Stimulated activated naive CD8-positive, alpha-beta T cell treated with anti-CD3 and anti-CD28 coated beads, Interleukin-15, Interleukin-2, amounts not matched to agents 100 ng/mL and 50 ng/mL, for 24 hours (primary cell): Measurements from ENCODE around the gene SMARCA4.
"Not testable (repeated sequence)": the region's sequence is repeated elsewhere in the genome, so short reads cannot be mapped to it uniquely, and the experiment has no call there.

Experiments
- H3K27ac Mint-ChIP-seq: one replicate; pipeline ENCODE4 v1.8.0; 2021; ENCODE audit warnings: mild to moderate bottlenecking, mixed read lengths
- H3K27me3 Mint-ChIP-seq: one replicate; pipeline ENCODE4 v1.8.0; 2021; ENCODE audit warnings: mixed read lengths
- H3K36me3 Mint-ChIP-seq: one replicate; pipeline ENCODE4 v1.8.0; 2021; ENCODE audit warnings: low read depth, mixed read lengths
- H3K4me1 Mint-ChIP-seq: one replicate; pipeline ENCODE4 v1.8.0; 2021; ENCODE audit warnings: low read depth, mixed read lengths
- H3K4me3 Mint-ChIP-seq: one replicate; pipeline ENCODE4 v1.8.0; 2021; ENCODE audit warnings: mild to moderate bottlenecking, mixed read lengths
- H3K9me3 Mint-ChIP-seq: one replicate; pipeline ENCODE4 v1.8.0; 2021; ENCODE audit warnings: mixed read lengths

Gene SMARCA4

DNA sequence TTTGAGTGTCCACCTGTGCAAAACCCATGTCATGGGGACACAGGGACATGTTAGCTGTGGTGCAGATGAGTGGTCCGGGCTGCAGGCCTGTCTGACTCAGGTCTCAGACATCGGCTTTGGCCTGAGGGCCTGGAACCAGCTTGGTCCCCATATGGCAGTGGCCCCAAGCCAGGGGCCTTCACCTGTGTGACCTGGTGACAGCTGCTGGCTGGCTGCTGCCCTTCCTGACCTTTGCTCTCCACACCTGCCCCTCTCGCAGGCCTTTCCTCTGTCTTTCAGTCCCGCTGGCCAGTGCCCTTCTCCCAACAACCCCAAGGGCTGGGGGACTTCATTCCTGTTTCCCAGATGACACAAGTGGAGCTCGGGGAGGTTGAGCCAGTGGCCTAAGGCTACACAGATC is 105.5 kb downstream of the SMARCA4 start:
- no peaks in the 10 kb centered on the region for H3K27me3 Mint-ChIP-seq
- no peak overlapping the region for H3K27ac Mint-ChIP-seq
- H3K9me3 Mint-ChIP-seq = no peaks in the 10 kb centered on the region
- H3K36me3 Mint-ChIP-seq = peaks cover 23% of the 10 kb centered on the region
- no peaks in the 10 kb centered on the region for H3K4me1 Mint-ChIP-seq
- H3K4me3 Mint-ChIP-seq = no peak overlapping the region

DNA sequence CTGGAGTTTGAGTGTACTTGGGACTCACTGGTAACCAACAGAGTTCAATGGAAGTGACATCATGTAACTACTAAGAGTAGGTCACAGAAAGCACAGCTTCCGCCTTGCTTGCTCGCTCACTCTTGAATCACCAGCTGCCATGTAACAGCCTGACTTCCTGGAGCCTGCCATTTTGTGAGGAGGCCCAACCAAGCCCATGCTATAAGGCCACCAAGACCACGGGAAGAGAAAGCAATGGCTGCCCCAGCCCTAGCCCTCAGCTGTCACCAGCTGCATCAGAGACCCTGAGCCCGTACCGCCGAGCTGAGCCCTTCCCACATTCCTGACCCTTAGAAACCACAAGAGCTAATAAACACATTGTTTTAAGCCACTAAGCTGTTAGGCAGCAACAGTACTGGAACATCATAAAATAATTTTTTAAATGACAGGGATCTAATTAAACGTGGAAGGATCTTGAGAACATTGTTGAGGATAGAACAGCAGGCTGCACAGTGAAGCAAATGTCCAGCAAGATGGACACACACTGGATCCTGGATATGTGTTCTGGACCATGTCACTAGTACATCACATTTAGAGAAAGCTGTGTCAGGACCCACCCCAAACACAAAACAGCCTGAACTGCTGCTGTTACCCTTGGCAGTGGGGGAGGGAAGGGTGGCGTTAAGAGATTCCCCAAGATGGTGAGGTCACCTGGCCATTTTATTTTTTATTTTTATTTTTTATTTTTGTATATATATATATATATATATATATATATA is 106.7 kb downstream of the SMARCA4 start:
- no peak overlapping the region for H3K27ac Mint-ChIP-seq
- no peaks in the 10 kb centered on the region for H3K27me3 Mint-ChIP-seq
- peaks cover 18% of the 10 kb centered on the region for H3K36me3 Mint-ChIP-seq
- no peaks in the 10 kb centered on the region for H3K9me3 Mint-ChIP-seq
- no peak overlapping the region for H3K4me3 Mint-ChIP-seq
- no peaks in the 10 kb centered on the region for H3K4me1 Mint-ChIP-seq

DNA sequence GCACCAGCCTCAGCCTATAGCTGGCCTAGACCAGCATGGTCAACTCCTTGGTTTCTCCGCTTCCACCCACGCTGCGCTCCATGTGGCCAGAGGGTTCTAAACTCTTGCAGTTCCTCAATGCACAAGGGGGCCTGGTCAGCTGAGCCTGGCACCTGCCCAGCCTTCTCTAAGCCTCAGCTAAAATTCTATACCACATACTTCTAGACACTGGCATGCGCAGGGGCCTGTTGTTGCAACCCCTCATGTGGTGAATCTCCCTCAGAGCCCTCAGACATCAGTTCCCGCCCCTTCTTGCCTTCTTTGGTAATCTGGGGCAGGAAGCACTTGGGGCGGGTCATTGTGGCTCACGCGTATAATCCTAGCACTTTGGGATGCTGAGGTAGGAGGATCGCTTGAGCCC is 108.7 kb downstream of the SMARCA4 start:
- no peak overlapping the region for H3K4me3 Mint-ChIP-seq
- no peak overlapping the region for H3K27ac Mint-ChIP-seq
- no peaks in the 10 kb centered on the region for H3K9me3 Mint-ChIP-seq
- H3K27me3 Mint-ChIP-seq = no peaks in the 10 kb centered on the region
- peaks cover 15% of the 10 kb centered on the region for H3K36me3 Mint-ChIP-seq
- peaks cover 7% of the 10 kb centered on the region for H3K4me1 Mint-ChIP-seq

DNA sequence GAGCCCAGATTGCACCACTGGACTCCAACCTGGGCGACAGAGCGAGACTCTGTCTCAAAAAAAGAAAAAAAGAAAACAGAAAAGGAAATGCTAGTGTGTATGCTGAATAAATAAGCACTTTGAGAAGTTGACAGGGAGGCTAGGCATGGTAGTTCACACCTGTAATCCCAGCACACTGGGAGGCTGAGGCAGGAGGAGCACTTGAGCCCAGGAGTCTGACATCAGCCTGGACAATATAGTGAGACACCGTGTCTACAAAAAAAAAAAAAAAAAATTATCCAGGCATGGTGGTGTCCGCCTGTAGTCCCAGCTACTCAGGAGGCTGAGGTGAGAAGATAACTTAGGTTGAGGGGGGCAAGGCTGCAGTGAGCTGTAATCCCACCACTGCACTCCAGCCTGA is 109.3 kb downstream of the SMARCA4 start:
- no peak overlapping the region for H3K27ac Mint-ChIP-seq
- H3K9me3 Mint-ChIP-seq = no peaks in the 10 kb centered on the region
- H3K27me3 Mint-ChIP-seq = no peaks in the 10 kb centered on the region
- H3K4me3 Mint-ChIP-seq = no peak overlapping the region
- peaks cover 9% of the 10 kb centered on the region for H3K4me1 Mint-ChIP-seq
- H3K36me3 Mint-ChIP-seq = peaks cover 12% of the 10 kb centered on the region

DNA sequence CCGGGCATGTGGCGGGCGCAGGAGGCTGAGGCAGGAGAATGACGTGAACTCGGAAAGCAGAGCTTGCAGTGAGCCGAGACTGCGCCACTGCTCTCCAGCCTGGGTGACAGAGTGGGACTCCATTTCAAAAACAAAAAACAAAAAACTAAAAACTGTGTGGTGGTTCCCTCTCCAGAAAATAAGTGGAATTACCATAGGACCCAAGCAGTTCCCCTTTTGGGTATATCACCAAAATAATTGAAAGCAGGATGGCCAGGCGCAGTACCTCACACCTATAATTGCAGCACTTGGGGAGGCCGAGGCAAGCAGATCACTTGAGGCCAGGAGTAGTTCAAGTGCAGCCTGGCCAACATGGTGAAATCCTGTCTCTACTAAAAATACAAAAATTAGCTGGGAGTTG is 112.7 kb downstream of the SMARCA4 start:
- Mint-ChIP-seq H3K27ac (no peak overlapping the region), H3K4me3 (no peak overlapping the region), H3K36me3 (no peaks in the 10 kb centered on the region), H3K27me3 (no peaks in the 10 kb centered on the region), H3K9me3 (no peaks in the 10 kb centered on the region), H3K4me1 (peaks cover 9% of the 10 kb centered on the region)

DNA sequence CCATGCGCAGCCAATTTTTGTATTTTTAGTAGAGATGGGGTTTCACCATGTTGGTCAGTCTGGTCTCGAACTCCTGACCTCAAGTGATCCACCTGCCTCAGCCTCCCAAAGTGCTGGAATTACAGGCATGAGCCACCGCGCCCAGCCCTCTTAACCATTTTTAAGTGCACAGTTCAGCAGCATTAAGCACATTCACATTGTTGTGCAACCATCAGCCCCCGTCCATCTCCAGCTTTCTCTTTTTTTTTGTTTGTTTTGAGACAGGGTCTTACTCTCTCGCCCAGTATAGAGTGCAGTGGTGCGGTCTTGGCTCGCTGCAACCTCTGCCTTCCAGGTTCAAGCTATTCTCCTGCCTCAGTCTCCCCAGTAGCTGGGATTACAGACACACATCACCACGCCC is 116.0 kb downstream of the SMARCA4 start:
- H3K27ac Mint-ChIP-seq, H3K9me3 Mint-ChIP-seq, H3K4me1 Mint-ChIP-seq, H3K27me3 Mint-ChIP-seq, H3K36me3 Mint-ChIP-seq, H3K4me3 Mint-ChIP-seq: not testable (repeated sequence)

DNA sequence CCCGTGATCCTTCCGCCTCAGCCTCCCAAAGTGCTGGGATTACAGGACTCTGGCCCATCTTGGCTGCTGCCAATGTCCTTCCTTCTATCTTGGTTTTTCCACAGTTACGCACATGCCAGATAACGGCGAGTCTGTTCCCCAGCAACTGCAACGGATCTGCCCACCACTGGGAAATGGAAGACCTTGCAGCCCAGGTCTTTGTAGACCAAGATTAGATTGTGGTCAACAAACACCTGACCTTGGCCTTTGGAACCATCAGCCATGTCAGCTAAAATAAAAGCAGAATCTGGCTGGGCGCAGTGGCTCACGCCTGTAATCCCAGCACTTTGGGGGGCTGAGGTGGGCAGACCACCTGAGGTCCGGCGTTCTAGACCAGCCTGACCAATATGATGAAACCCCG is 118.1 kb downstream of the SMARCA4 start:
- Mint-ChIP-seq H3K9me3 (no peaks in the 10 kb centered on the region), H3K27ac (no peak overlapping the region), H3K4me1 (peaks cover 9% of the 10 kb centered on the region), H3K4me3 (no peak overlapping the region), H3K27me3 (no peaks in the 10 kb centered on the region), H3K36me3 (no peaks in the 10 kb centered on the region)

DNA sequence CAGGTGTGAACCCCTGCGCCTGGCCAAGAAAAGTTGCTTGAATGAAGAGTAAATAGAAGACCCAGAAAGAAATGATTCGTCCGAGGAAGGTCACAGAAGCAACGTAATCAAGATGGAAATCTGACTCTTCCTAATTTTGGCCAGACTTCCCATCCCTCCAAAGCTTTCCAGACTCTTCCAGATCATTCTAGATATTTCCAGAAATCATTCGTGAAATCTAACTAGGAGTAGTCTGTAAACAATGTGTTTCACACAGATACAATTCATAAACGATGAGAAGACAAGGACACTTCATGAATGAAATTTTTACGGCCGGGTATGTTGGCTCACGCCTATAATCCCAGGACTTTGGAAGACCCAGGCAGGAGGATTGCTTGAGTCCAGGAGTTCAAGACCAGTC is 119.2 kb downstream of the SMARCA4 start:
- H3K27me3 Mint-ChIP-seq = no peaks in the 10 kb centered on the region
- H3K27ac Mint-ChIP-seq = no peak overlapping the region
- no peak overlapping the region for H3K4me3 Mint-ChIP-seq
- H3K4me1 Mint-ChIP-seq = no peaks in the 10 kb centered on the region
- H3K36me3 Mint-ChIP-seq = no peaks in the 10 kb centered on the region
- no peaks in the 10 kb centered on the region for H3K9me3 Mint-ChIP-seq

DNA sequence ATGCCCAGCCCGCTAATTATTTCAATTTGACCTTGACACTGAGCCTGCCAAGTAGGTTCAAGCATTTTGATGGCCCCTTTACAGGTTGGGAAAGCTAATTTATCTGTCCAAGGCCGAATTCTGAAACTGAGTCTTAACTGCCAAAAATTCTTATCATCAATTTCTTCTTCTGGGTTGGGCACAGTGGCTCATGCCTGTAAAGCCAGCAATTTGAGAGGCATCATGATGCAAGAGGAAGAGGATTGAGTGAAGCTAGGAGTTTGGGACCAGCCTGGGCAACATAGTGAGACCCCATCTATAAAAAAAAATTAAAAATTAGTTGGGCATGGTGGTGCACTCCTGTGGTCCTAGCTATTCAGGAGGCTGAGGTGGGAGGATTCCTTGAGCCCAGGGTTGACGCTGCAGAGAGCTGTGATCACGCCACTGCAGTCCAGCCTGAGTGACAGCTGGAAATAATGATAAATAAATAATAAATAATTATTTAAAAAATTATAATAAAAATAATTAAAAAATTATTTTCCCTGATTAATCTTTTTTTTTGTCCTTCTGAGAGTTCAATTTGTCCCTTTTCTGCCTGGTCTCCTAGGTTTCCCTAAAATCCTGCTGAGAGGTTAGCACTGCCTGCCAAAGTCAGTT is 127.2 kb downstream of the SMARCA4 start:
- peak overlapping the region; percentile 96 for H3K27ac Mint-ChIP-seq
- H3K27me3 Mint-ChIP-seq = no peaks in the 10 kb centered on the region
- H3K4me1 Mint-ChIP-seq = peaks cover 38% of the 10 kb centered on the region
- peaks cover 9% of the 10 kb centered on the region for H3K36me3 Mint-ChIP-seq
- H3K4me3 Mint-ChIP-seq = no peak overlapping the region
- no peaks in the 10 kb centered on the region for H3K9me3 Mint-ChIP-seq

DNA sequence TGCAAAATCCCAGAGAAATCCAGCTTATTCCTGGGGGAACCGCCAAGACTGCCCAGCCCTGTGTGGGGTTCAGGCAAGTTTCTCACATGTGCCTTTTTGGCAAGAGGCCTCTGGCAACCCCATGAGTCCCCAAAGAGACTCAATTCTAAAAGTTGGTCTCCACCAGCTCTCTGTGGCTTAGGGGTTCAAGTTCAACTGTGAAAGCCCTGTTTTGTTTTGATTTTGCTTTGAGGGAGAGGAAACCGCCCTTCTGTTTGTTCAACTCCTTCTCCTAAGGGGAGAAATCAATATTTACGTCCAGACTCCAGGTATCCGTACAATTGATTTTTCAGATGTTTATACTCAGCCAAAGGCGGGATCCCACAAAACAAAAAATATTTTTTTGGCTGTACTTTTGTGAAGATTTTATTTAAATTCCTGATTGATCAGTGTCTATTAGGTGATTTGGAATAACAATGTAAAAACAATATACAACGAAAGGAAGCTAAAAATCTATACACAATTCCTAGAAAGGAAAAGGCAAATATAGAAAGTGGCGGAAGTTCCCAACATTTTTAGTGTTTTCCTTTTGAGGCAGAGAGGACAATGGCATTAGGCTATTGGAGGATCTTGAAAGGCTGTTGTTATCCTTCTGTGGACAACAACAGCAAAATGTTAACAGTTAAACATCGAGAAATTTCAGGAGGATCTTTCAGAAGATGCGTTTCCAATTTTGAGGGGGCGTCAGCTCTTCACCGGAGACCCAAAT is 127.8 kb downstream of the SMARCA4 start:
- no peaks in the 10 kb centered on the region for H3K9me3 Mint-ChIP-seq
- peak overlapping the region; percentile 96 for H3K27ac Mint-ChIP-seq
- H3K4me1 Mint-ChIP-seq = peaks cover 45% of the 10 kb centered on the region
- H3K4me3 Mint-ChIP-seq = peak overlapping the region; percentile 91
- no peaks in the 10 kb centered on the region for H3K27me3 Mint-ChIP-seq
- peaks cover 12% of the 10 kb centered on the region for H3K36me3 Mint-ChIP-seq

DNA sequence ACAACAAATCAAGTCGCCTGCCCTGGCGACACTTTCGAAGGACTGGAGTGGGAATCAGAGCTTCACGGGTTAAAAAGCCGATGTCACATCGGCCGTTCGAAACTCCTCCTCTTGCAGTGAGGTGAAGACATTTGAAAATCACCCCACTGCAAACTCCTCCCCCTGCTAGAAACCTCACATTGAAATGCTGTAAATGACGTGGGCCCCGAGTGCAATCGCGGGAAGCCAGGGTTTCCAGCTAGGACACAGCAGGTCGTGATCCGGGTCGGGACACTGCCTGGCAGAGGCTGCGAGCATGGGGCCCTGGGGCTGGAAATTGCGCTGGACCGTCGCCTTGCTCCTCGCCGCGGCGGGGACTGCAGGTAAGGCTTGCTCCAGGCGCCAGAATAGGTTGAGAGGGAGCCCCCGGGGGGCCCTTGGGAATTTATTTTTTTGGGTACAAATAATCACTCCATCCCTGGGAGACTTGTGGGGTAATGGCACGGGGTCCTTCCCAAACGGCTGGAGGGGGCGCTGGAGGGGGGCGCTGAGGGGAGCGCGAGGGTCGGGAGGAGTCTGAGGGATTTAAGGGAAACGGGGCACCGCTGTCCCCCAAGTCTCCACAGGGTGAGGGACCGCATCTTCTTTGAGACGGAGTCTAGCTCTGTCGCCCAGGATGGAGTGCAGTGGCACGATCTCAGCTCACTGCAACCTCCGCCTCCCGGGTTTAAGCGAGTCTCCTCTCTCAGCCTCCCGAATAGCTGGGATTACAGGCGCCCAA is 128.6 kb downstream of the SMARCA4 start, which contains the start of gene LDLR:
TSS of gene LDLR (plus strand) at position 210 of the 760 bp plus-strand sequence. CDS start at position 296, 86 bp downstream.
- Mint-ChIP-seq H3K4me3 (peak within 1 kb of the TSS; percentile 91), H3K27me3 (no peaks in the 10 kb centered on the region), H3K4me1 (peaks cover 50% of the 10 kb centered on the region), H3K27ac (peak within 1 kb of the TSS; percentile 96), H3K36me3 (peaks cover 14% of the 10 kb centered on the region), H3K9me3 (no peaks in the 10 kb centered on the region)

DNA sequence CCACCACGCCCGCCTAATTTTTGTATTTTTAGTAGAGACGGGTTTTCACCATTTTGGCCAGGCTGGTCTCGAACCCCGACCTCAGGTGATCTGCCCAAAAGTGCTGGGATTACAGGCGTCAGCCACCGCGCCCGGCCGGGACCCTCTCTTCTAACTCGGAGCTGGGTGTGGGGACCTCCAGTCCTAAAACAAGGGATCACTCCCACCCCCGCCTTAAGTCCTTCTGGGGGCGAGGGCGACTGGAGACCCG is 129.1 kb downstream of the SMARCA4 start:
- H3K36me3 Mint-ChIP-seq = peaks cover 19% of the 10 kb centered on the region
- H3K27ac Mint-ChIP-seq = peak overlapping the region; percentile 96
- peak overlapping the region; percentile 91 for H3K4me3 Mint-ChIP-seq
- H3K9me3 Mint-ChIP-seq, H3K27me3 Mint-ChIP-seq: not testable (repeated sequence)
- peaks cover 55% of the 10 kb centered on the region for H3K4me1 Mint-ChIP-seq

DNA sequence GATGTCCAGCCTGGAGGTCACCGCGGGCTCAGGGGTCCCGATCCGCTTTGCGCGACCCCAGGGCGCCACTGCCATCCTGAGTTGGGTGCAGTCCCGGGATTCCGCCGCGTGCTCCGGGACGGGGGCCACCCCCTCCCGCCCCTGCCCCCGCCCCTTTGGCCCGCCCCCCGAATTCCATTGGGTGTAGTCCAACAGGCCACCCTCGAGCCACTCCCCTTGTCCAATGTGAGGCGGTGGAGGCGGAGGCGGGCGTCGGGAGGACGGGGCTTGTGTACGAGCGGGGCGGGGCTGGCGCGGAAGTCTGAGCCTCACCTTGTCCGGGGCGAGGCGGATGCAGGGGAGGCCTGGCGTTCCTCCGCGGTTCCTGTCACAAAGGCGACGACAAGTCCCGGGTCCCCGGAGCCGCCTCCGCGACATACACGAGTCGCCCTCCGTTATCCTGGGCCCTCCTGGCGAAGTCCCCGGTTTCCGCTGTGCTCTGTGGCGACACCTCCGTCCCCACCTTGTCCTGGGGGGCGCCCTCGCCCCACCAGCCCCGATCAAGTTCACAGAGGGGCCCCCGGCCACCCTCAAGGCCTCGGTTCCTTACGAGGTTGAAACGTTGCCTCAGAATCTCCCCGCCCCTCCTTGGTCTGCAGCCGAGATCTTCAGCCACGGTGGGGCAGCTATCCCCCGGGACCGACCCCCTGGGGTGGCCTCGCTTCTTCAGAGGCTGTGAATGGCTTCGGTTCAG is 129.6 kb downstream of the SMARCA4 start:
- H3K4me3 Mint-ChIP-seq = peak overlapping the region; percentile 91
- peak overlapping the region; percentile 96 for H3K27ac Mint-ChIP-seq
- H3K27me3 Mint-ChIP-seq = no peaks in the 10 kb centered on the region
- H3K4me1 Mint-ChIP-seq = peaks cover 57% of the 10 kb centered on the region
- peaks cover 22% of the 10 kb centered on the region for H3K36me3 Mint-ChIP-seq
- H3K9me3 Mint-ChIP-seq = no peaks in the 10 kb centered on the region

DNA sequence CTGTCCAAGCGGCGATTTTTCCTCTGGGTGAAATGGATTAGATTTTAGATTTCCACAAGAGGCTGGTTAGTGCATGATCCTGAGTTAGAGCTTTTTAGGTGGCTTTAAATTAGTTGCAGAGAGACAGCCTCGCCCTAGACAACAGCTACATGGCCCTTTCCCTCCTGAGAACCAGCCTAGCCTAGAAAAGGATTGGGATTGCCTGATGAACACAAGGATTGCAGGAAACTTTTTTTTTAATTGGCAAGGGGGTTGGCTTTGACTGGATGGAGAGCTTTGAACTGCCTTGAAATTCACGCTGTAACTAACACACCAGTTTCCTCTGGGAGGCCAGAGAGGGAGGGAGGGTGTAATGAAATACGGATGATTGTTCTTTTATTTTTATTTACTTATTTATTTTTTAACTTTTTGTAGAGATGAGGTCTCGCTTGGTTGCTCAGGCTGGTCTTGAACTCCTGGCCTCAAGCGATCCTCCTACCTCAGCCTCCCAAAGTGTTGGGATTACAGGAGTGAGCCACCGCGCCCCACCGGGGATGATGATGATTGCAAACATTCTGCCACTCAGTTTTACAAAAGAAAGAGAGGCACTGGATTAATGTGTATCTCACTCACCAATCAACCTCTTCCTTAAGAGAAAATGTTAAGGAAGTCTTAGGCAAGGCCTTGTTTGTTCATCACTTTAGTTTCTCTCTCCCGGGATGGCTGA is 130.3 kb downstream of the SMARCA4 start:
- Mint-ChIP-seq H3K36me3 (peaks cover 28% of the 10 kb centered on the region), H3K27me3 (no peaks in the 10 kb centered on the region), H3K4me3 (peak overlapping the region; percentile 91), H3K4me1 (peaks cover 64% of the 10 kb centered on the region), H3K27ac (peak overlapping the region; percentile 94), H3K9me3 (no peaks in the 10 kb centered on the region)
